Measurements from ENCODE around the gene NAALADL2. TPM values are rescaled to one million over a fixed set of nuclear protein-coding genes. Genes with fewer than 3 reads are reported as not detected.

NAALADL2 gene
- total RNA-seq, 1 donor from 2014 or later: 10.4 TPM

GRCh38 chr3:174951498-174952005, 92.4 kb downstream of the NAALADL2 start:
- TF ChIP-seq CTCF (IDR thresholded peaks at IDR 0.05; ENCODE audit: unreplicated experiment): no peak
- no peaks in the 10 kb centered on the region for H3K27me3 Mint-ChIP-seq
- H3K4me1 Mint-ChIP-seq (ENCODE audit: low read depth): peaks cover 2% of the 10 kb centered on the region
- no peak overlapping the region for H3K27ac Mint-ChIP-seq
- no peaks in the 10 kb centered on the region for H3K36me3 Mint-ChIP-seq (ENCODE audit: insufficient read depth)
- peaks cover 3% of the 10 kb centered on the region for H3K9me3 Mint-ChIP-seq (ENCODE audit: low read depth)
- H3K4me3 Mint-ChIP-seq (ENCODE audit: low read depth): no peak overlapping the region
- no peak for DNase-seq (ENCODE audit: low spot score, unreplicated experiment)

DNA sequence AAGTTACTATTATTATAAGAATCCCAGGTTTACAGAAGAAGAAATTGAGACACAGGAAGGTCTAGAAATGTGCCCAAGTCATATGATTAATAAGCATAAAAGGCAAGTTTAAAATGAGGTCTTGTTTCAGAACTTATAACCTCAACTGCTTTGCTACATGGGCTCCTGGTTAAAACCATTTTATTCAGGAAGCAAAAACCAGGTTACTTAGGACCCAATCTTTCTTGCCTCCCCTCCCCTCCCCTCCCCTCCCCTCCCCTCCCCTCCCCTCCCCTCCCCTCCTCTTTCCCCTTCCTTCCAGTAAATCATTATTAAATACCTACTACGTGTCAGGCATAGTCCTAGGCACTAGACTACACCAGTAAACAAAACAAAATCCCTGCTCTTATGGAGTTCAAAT, 93.9 kb downstream of the NAALADL2 start:
- Mint-ChIP-seq H3K36me3 (ENCODE audit: insufficient read depth) (no peaks in the 10 kb centered on the region), H3K4me3 (ENCODE audit: low read depth) (no peak overlapping the region), H3K27me3 (no peaks in the 10 kb centered on the region), H3K4me1 (ENCODE audit: low read depth) (peaks cover 2% of the 10 kb centered on the region), H3K27ac (no peak overlapping the region), H3K9me3 (ENCODE audit: low read depth) (peaks cover 3% of the 10 kb centered on the region)
- DNase-seq (ENCODE audit: low spot score, unreplicated experiment): no peak
- no peak for TF ChIP-seq CTCF (IDR thresholded peaks at IDR 0.05; ENCODE audit: unreplicated experiment)

- no peaks in the 10 kb centered on the region for H3K9me3 Mint-ChIP-seq (ENCODE audit: low read depth)
- peaks cover 2% of the 10 kb centered on the region for H3K4me1 Mint-ChIP-seq (ENCODE audit: low read depth)
- TF ChIP-seq CTCF (IDR thresholded peaks at IDR 0.05; ENCODE audit: unreplicated experiment): no peak
- no peaks in the 10 kb centered on the region for H3K27me3 Mint-ChIP-seq
- DNase-seq (ENCODE audit: low spot score, unreplicated experiment): no peak
- H3K27ac Mint-ChIP-seq: peak overlapping the region; percentile 54
- no peak overlapping the region for H3K4me3 Mint-ChIP-seq (ENCODE audit: low read depth)
- no peaks in the 10 kb centered on the region for H3K36me3 Mint-ChIP-seq (ENCODE audit: insufficient read depth)
Measured at GRCh38 chr3:174955513-174956016, 96.4 kb downstream of the NAALADL2 start.

DNA sequence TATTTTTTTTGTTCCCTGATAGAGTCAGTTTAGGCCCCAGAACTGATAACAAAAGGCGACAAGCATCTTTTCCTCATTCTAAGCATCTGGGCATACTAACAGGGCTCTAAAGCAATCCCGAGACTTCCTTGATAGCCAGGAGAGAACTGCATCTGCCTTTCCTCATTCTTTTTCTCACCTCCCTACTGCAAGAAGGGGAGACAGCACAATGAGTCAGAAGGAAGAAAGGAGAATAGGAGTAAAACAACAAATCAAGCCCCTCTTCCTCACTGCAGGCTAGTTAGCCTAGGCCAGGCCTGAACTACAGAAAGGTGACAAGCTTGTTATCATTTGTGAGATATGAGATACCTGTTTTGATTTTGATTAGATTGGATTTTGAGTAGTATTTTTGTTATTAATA, 97.9 kb downstream of the NAALADL2 start:
- no peak for DNase-seq (ENCODE audit: low spot score, unreplicated experiment)
- Mint-ChIP-seq H3K27ac (no peak overlapping the region), H3K9me3 (ENCODE audit: low read depth) (no peaks in the 10 kb centered on the region), H3K4me1 (ENCODE audit: low read depth) (peaks cover 2% of the 10 kb centered on the region), H3K27me3 (no peaks in the 10 kb centered on the region), H3K36me3 (ENCODE audit: insufficient read depth) (no peaks in the 10 kb centered on the region), H3K4me3 (ENCODE audit: low read depth) (no peak overlapping the region)
- no peak for TF ChIP-seq CTCF (IDR thresholded peaks at IDR 0.05; ENCODE audit: unreplicated experiment)

GRCh38 chr3:174957551-174958001, 98.4 kb downstream of the NAALADL2 start:
- Mint-ChIP-seq H3K36me3 (ENCODE audit: insufficient read depth) (no peaks in the 10 kb centered on the region), H3K9me3 (ENCODE audit: low read depth) (no peaks in the 10 kb centered on the region), H3K27me3 (no peaks in the 10 kb centered on the region), H3K27ac (no peak overlapping the region), H3K4me3 (ENCODE audit: low read depth) (no peak overlapping the region), H3K4me1 (ENCODE audit: low read depth) (peaks cover 2% of the 10 kb centered on the region)
- DNase-seq (ENCODE audit: low spot score, unreplicated experiment): no peak
- no peak for TF ChIP-seq CTCF (IDR thresholded peaks at IDR 0.05; ENCODE audit: unreplicated experiment)
